ENCODE results near the gene NUDT3.

- TF ChIP-seq CTCF (IDR thresholded peaks at IDR 0.05) = no peak
- TF ChIP-seq POLR2AphosphoS5 (IDR thresholded peaks at IDR 0.05) = no peak
Observed at GRCh38 chr6:34248198-34248726, 144.2 kb downstream of the NUDT3 start.
